Ovary (tissue), 9 donors: Measurements from ENCODE around the gene SLK. TPM values are rescaled to one million over a fixed set of nuclear protein-coding genes. Genes with fewer than 3 reads are reported as not detected.
A peak's percentile ranks its signal among the peaks of the same experiment; 100 is the strongest.

Experiments used
- DNase-seq, 5 donors: peaks; one replicate each; pipeline ENCODE4 v3.0.0-alpha.2; 2019 to 2020
- H3K27ac ChIP-seq, 2 donors: fragments of 200-600 bp; one replicate each; pipeline versions ENCODE4 v1.5.1 to v1.8.0; 2019 to 2022
- H3K27me3 ChIP-seq: fragments of 200-600 bp; one replicate; pipeline ENCODE4 v1.8.0; 2022
- H3K36me3 ChIP-seq: fragments of 200-600 bp; sonication (generic); one replicate; pipeline ENCODE4 v1.5.1; 2019
- H3K4me1 ChIP-seq: one replicate; pipeline ENCODE4 v1.8.1; 2013; ENCODE audit warnings: mild to moderate bottlenecking, moderate library complexity; ENCODE audit not compliant: insufficient read depth
- H3K4me3 ChIP-seq: fragments of 200-600 bp; sonication (generic); one replicate; pipeline ENCODE4 v1.5.1; 2017
- H3K9me3 ChIP-seq, 2 donors: fragments of 200-600 bp in 1 of 2; sonication (generic) in 1 of 2; one replicate each; pipeline versions ENCODE4 v1.5.1 to v1.8.1; 2013 to 2019; ENCODE audit warnings: mild to moderate bottlenecking in 1 of 2, moderate library complexity in 1 of 2
- EP300 ChIP-seq: sonication (generic); formaldehyde crosslinking; IDR thresholded peaks from one replicate; pipeline ENCODE4 v1.6.1; 2017; ENCODE audit warnings: antibody characterized with exemption
- POLR2A ChIP-seq: fragments of 450-650 bp; IDR thresholded peaks from one replicate; pipeline ENCODE4 v1.6.1; 2017; ENCODE audit warnings: antibody characterized with exemption, mild to moderate bottlenecking, moderate library complexity
- WGBS, 3 donors: extraction: QIAGEN DNeasy Blood & Tissue Kit in 1 of 3; methylation state at CpG; one replicate each; pipeline versions ENCODE4 v1.1.5 to v1.1.7; 2013 to 2017; 5-methylcytosine and 5-hydroxymethylcytosine counted together
- intact Hi-C, 4 donors: fragments of 100-400 bp; cut with DNase I; formaldehyde crosslinking; loops; one replicate each; pipeline versions ENCODE4 v1.11.0 to v1.15.1; 2022 to 2023
- polyA plus RNA-seq, 2 donors: library from polyadenylated mRNA; stranded (reverse); fragments of 200-250 nt in 1 of 2; fragments of 350-450 nt in 1 of 2; fragmentation: Illumina TruSeq in 1 of 2; extraction: RNeasy Lipid Tissue Mini Kit (QIAGEN cat#74804) in 1 of 2; gene quantifications; one replicate each; pipeline ENCODE4 v1.2.3, GENCODE V29; 2013 to 2014
- total RNA-seq, 7 donors: library from RNA; depleted of rRNA in 2 of 7; stranded (reverse); fragments of >200 nt in 2 of 7; fragmentation: NEBNext Ultra II Directional in 3 of 7; extraction: Animal tissue kit (Norgen Biotek cat#: 25700) in 3 of 7; gene quantifications; one replicate each; pipeline versions ENCODE4 v1.1.0 to v1.2.4, GENCODE V29; 2016 to 2023
- TF ChIP-seq, protein P1 (sequence below), 3 donors: fragments of 450-650 bp in 2 of 3; fragments of 200-600 bp in 1 of 3; IDR thresholded peaks; one replicate each; pipeline versions ENCODE4 v1.5.1 to v1.8.0; 2016 to 2022; ENCODE audit warnings: antibody characterized with exemption in 3 of 3, mild to moderate bottlenecking in 1 of 3
- donor health status: DM: no; HTN: no; CAD: no; lungs with moderate emphysema.
- donor health status: DM: no; HTN: no; CAD: no.
- donor health status: Bipolar disorder and iron deficiency.
- donor health status: DM: yes; HTN: yes; CAD: no.
- donor health status: DM: no; HTN: no; CAD: no.
- donor health status: DM: yes; HTN: yes; CAD: no.

The SLK gene
- total and polyA plus RNA-seq, 9 donors, result 19.9 to 71.5 (median 43.4) TPM

DNA sequence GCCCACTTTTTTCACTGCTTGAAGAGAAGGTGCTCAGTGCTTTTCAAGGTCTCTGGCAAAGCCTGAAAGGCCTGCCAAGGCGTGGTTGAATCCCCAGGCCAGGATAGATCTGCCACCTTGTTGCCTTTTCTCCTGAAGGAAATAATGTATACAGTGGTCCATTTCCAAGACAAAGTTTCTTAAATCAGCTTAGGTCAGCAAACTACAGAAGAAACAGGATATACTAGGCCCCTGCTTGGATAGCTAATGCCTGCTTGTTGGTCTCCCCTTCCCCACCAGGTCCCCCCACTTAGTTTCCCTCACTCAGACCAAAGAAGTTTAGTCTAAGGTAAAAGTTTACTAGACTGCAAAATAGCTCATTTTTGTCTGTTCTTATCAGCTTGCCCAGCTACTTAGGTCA is 98.8 kb downstream of the SLK start:
- Histone ChIP-seq H3K9me3 (no peaks in the 10 kb centered on the region), H3K27ac (no peak overlapping the region), H3K4me1 (peaks cover 1% of the 10 kb centered on the region), H3K4me3 (no peak overlapping the region), H3K27me3 (no peaks in the 10 kb centered on the region), H3K36me3 (no peaks in the 10 kb centered on the region)
- TF ChIP-seq POLR2A (no peak), EP300 (no peak)
- TF ChIP-seq, protein P1, sequence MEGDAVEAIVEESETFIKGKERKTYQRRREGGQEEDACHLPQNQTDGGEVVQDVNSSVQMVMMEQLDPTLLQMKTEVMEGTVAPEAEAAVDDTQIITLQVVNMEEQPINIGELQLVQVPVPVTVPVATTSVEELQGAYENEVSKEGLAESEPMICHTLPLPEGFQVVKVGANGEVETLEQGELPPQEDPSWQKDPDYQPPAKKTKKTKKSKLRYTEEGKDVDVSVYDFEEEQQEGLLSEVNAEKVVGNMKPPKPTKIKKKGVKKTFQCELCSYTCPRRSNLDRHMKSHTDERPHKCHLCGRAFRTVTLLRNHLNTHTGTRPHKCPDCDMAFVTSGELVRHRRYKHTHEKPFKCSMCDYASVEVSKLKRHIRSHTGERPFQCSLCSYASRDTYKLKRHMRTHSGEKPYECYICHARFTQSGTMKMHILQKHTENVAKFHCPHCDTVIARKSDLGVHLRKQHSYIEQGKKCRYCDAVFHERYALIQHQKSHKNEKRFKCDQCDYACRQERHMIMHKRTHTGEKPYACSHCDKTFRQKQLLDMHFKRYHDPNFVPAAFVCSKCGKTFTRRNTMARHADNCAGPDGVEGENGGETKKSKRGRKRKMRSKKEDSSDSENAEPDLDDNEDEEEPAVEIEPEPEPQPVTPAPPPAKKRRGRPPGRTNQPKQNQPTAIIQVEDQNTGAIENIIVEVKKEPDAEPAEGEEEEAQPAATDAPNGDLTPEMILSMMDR (IDR thresholded peaks at IDR 0.05), result no peak
- DNase-seq, result no peak
- intact Hi-C loops, result no loop called here
- 90 to 100% (median 100%) methylated on average over 1 of the region's 1 CpG for WGBS, 3 donors

DNA sequence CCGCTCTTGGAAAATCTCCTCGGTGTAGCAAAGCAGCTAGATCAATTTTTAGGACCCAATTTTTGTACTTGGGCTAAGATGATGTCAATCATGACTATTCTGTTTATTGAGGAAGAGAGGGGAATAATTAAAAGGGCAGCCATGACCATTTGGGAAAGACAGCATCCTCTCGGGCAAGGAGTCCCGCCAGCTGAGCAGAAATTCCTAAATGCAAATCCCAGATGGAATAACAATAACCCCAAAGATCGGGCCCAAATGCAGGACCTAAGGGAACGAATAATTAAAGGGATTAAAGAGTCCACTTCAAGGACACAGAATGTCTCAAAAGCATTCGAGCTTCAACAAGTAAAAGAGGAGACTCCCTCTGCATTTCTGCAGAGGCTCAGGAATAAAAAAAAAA is 100.0 kb downstream of the SLK start:
- no peak overlapping the region for H3K27ac ChIP-seq
- H3K36me3 ChIP-seq, result no peaks in the 10 kb centered on the region
- no peak for DNase-seq
- peaks cover 1% of the 10 kb centered on the region for H3K4me1 ChIP-seq
- H3K27me3 ChIP-seq, result no peaks in the 10 kb centered on the region
- no peaks in the 10 kb centered on the region for H3K9me3 ChIP-seq
- 43 to 49% (median 46%) methylated on average over 7 of the region's 7 CpGs for WGBS, 3 donors
- intact Hi-C loops, result no loop called here
- TF ChIP-seq, protein P1 (IDR thresholded peaks at IDR 0.05), result no peak
- TF ChIP-seq POLR2A (no peak), EP300 (no peak)
- no peak overlapping the region for H3K4me3 ChIP-seq

DNA sequence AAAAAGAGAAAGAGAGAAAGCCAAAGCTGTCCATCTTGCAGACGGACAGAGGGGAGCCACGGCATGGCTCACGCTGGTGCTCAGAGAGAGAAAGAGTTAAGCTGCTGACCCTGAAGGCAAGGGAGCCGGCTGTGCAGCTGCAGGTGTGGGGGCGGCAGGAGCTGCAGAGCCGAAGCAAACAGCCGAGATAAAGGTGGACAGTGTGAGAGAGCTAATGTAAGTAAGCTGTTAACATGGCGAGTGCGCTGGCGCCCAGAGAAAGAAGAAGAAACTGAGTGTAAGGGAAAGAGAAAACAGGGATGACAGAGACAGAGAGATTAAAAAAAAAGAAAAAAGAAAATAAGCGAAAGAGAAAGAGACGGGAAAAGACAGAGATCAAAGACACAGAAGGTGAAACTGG is 100.6 kb downstream of the SLK start:
- Histone ChIP-seq H3K4me3 (no peak overlapping the region), H3K27ac (no peak overlapping the region), H3K36me3 (no peaks in the 10 kb centered on the region), H3K27me3 (no peaks in the 10 kb centered on the region), H3K4me1 (peaks cover 1% of the 10 kb centered on the region), H3K9me3 (no peaks in the 10 kb centered on the region)
- 8 to 20% (median 13%) methylated on average over 12 of the region's 12 CpGs for WGBS, 3 donors
- TF ChIP-seq POLR2A (no peak), EP300 (no peak)
- TF ChIP-seq, protein P1 (IDR thresholded peaks at IDR 0.05), result no peak
- intact Hi-C loops, result no loop called here
- DNase-seq, result peak in 3 of 5 donors; percentile 20 to 45 (median 41)

DNA sequence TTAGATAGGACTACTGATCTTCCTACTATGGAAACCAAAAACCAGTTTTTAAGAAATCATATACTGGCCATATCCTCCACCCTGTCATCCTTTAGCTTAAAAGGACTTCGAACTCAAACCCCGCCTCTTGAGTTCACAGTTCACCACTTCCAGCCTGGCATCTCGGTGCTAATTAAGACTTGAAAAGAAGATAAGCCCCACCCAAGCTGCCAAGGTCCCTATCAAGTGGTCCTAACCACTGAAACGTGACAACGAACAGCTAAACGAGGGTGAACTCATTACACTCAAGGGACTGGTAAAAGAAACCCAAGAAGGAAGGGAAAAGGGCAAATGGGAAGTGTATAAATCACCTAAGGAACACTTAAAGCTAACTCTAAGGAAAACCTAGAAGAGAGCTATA is 102.7 kb downstream of the SLK start:
- no peak overlapping the region for H3K4me3 ChIP-seq
- TF ChIP-seq EP300, result no peak
- no peaks in the 10 kb centered on the region for H3K36me3 ChIP-seq
- no peaks in the 10 kb centered on the region for H3K9me3 ChIP-seq
- intact Hi-C loops, result no loop called here
- WGBS, 3 donors, result 81 to 90% (median 87%) methylated on average over 6 of the region's 6 CpGs
- H3K27ac ChIP-seq, result no peak overlapping the region
- peaks cover 1% of the 10 kb centered on the region for H3K4me1 ChIP-seq
- H3K27me3 ChIP-seq, result no peaks in the 10 kb centered on the region
- no peak for DNase-seq

DNA sequence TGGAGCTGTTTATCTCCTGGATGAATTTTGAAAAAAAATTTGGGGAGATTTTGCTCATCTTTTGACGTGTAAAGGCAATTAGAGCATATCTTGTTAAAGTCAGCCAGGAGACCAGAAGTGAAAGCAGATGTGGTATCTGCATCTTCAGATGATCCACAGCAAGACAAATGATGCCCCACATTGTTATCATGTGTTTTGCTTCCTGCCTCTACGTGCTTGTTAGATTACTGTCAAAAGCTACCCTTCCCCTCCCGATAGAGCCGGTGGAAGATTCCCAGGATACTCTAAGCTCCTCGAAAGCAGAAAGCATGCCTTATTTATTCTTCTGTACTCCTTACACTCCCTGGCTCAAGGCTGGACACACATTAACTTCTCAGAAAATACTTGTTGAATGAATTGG is 105.8 kb downstream of the SLK start:
- DNase-seq, result no peak
- Histone ChIP-seq H3K4me1 (no peaks in the 10 kb centered on the region), H3K4me3 (no peak overlapping the region), H3K27ac (no peak overlapping the region), H3K27me3 (no peaks in the 10 kb centered on the region), H3K36me3 (no peaks in the 10 kb centered on the region), H3K9me3 (no peaks in the 10 kb centered on the region)
- WGBS, 3 donors, result 25 to 29% (median 27%) methylated on average over 5 of the region's 5 CpGs
- intact Hi-C loops, result no loop called here
- TF ChIP-seq, protein P1 (IDR thresholded peaks at IDR 0.05), result no peak
- TF ChIP-seq EP300 (no peak), POLR2A (no peak)
